Measurements from ENCODE around the gene ALPP.
"Not testable (repeated sequence)": the region's sequence is repeated elsewhere in the genome, so short reads cannot be mapped to it uniquely, and the experiment has no call there.

Gene ALPP

GRCh38 chr2:232367016-232367415 is 11.5 kb upstream of the ALPP start:
- Mint-ChIP-seq H3K36me3 (no peaks in the 10 kb centered on the region), H3K27ac (no peak overlapping the region), H3K4me3 (no peak overlapping the region), H3K4me1 (peaks cover 24% of the 10 kb centered on the region), H3K9me3 (no peaks in the 10 kb centered on the region)
- no peak for DNase-seq (ENCODE audit: low spot score in 2 of 2)
- no peak for ATAC-seq

GRCh38 chr2:232367591-232368233 is 10.8 kb upstream of the ALPP start:
- ATAC-seq = no peak
- H3K4me3 Mint-ChIP-seq = no peak overlapping the region
- H3K36me3 Mint-ChIP-seq = no peaks in the 10 kb centered on the region
- DNase-seq (ENCODE audit: low spot score in 2 of 2) = no peak
- H3K4me1 Mint-ChIP-seq = peaks cover 19% of the 10 kb centered on the region
- no peaks in the 10 kb centered on the region for H3K9me3 Mint-ChIP-seq
- no peak overlapping the region for H3K27ac Mint-ChIP-seq

GRCh38 chr2:232368311-232368731 is 10.2 kb upstream of the ALPP start:
- H3K4me1 Mint-ChIP-seq = peaks cover 19% of the 10 kb centered on the region

GRCh38 chr2:232369126-232369951 is 9.2 kb upstream of the ALPP start:
- DNase-seq (ENCODE audit: low spot score in 2 of 2) (no peak), ATAC-seq (no peak)
- no peaks in the 10 kb centered on the region for H3K9me3 Mint-ChIP-seq
- H3K4me1 Mint-ChIP-seq = peaks cover 9% of the 10 kb centered on the region
- no peaks in the 10 kb centered on the region for H3K36me3 Mint-ChIP-seq
- no peak overlapping the region for H3K4me3 Mint-ChIP-seq
- no peak overlapping the region for H3K27ac Mint-ChIP-seq

More at GRCh38 chr2:232368311-232368731, 10.2 kb upstream of the ALPP start:
- no peaks in the 10 kb centered on the region for H3K36me3 Mint-ChIP-seq
- DNase-seq (ENCODE audit: low spot score in 2 of 2) (no peak), ATAC-seq (no peak)
- no peaks in the 10 kb centered on the region for H3K9me3 Mint-ChIP-seq
- no peak overlapping the region for H3K27ac Mint-ChIP-seq
- no peak overlapping the region for H3K4me3 Mint-ChIP-seq

- not testable (repeated sequence) for ATAC-seq; H3K27ac Mint-ChIP-seq; DNase-seq (ENCODE audit: low spot score in 2 of 2); H3K4me1 Mint-ChIP-seq; H3K4me3 Mint-ChIP-seq; H3K36me3 Mint-ChIP-seq; H3K9me3 Mint-ChIP-seq
Measured at GRCh38 chr2:232370007-232370406, 8.5 kb upstream of the ALPP start.

GRCh38 chr2:232372231-232373208 is 6.0 kb upstream of the ALPP start:
- Mint-ChIP-seq H3K27ac (no peak overlapping the region), H3K4me1 (no peaks in the 10 kb centered on the region), H3K9me3 (no peaks in the 10 kb centered on the region), H3K4me3 (no peak overlapping the region), H3K36me3 (no peaks in the 10 kb centered on the region)
- no peak for ATAC-seq
- no peak for DNase-seq (ENCODE audit: low spot score in 2 of 2)

GRCh38 chr2:232374356-232374755 is 4.2 kb upstream of the ALPP start:
- no peak overlapping the region for H3K4me3 Mint-ChIP-seq
- ATAC-seq (no peak), DNase-seq (ENCODE audit: low spot score in 2 of 2) (no peak)
- H3K4me1 Mint-ChIP-seq = no peaks in the 10 kb centered on the region
- H3K27ac Mint-ChIP-seq = no peak overlapping the region
- H3K9me3 Mint-ChIP-seq = no peaks in the 10 kb centered on the region
- no peaks in the 10 kb centered on the region for H3K36me3 Mint-ChIP-seq

GRCh38 chr2:232375164-232375563 is 3.4 kb upstream of the ALPP start:
- Mint-ChIP-seq H3K27ac (no peak overlapping the region), H3K4me3 (no peak overlapping the region), H3K4me1 (no peaks in the 10 kb centered on the region), H3K9me3 (no peaks in the 10 kb centered on the region), H3K36me3 (no peaks in the 10 kb centered on the region)
- DNase-seq (ENCODE audit: low spot score in 2 of 2) = no peak
- ATAC-seq = no peak

GRCh38 chr2:232376260-232376659 is 2.3 kb upstream of the ALPP start:
- Mint-ChIP-seq H3K9me3 (no peaks in the 10 kb centered on the region), H3K36me3 (no peaks in the 10 kb centered on the region), H3K27ac (no peak overlapping the region), H3K4me1 (no peaks in the 10 kb centered on the region), H3K4me3 (no peak overlapping the region)
- no peak for DNase-seq (ENCODE audit: low spot score in 2 of 2)
- ATAC-seq = no peak

- no peak overlapping the region for H3K4me3 Mint-ChIP-seq
- no peak for DNase-seq (ENCODE audit: low spot score in 2 of 2)
Measured at GRCh38 chr2:232376713-232377112, 1.8 kb upstream of the ALPP start.

GRCh38 chr2:232377319-232377718 is 1.2 kb upstream of the ALPP start:
- no peak for DNase-seq (ENCODE audit: low spot score in 2 of 2)
- no peak for ATAC-seq
- Mint-ChIP-seq H3K9me3 (no peaks in the 10 kb centered on the region), H3K4me3 (no peak overlapping the region), H3K27ac (no peak overlapping the region), H3K36me3 (no peaks in the 10 kb centered on the region), H3K4me1 (no peaks in the 10 kb centered on the region)

More at GRCh38 chr2:232376713-232377112, 1.8 kb upstream of the ALPP start:
- H3K27ac Mint-ChIP-seq = no peak overlapping the region
- no peak for ATAC-seq
- H3K9me3 Mint-ChIP-seq = no peaks in the 10 kb centered on the region
- H3K4me1 Mint-ChIP-seq = no peaks in the 10 kb centered on the region
- no peaks in the 10 kb centered on the region for H3K36me3 Mint-ChIP-seq

GRCh38 chr2:232377841-232378734 is 463 bp upstream of the ALPP start:
- Mint-ChIP-seq H3K4me3 (no peak overlapping the region), H3K4me1 (no peaks in the 10 kb centered on the region), H3K9me3 (no peaks in the 10 kb centered on the region), H3K36me3 (no peaks in the 10 kb centered on the region), H3K27ac (no peak overlapping the region)
- ATAC-seq = no peak
- no peak for DNase-seq (ENCODE audit: low spot score in 2 of 2)

GRCh38 chr2:232379610-232380590 is 1.3 kb downstream of the ALPP start:
- DNase-seq (ENCODE audit: low spot score in 2 of 2); ATAC-seq; H3K9me3 Mint-ChIP-seq; H3K4me1 Mint-ChIP-seq; H3K27ac Mint-ChIP-seq; H3K4me3 Mint-ChIP-seq; H3K36me3 Mint-ChIP-seq: not testable (repeated sequence)

All from stimulated activated effector memory CD8-positive, alpha-beta T cell treated with anti-CD3 and anti-CD28 coated beads, Interleukin-12 subunit alpha, Interleukin-12 subunit beta, amount 100 ng/mL, for 72 hours (primary cell).